ENCODE results near the gene RYR3.

The RYR3 gene

GRCh38 chr15:33639456-33639855, 328.7 kb downstream of the RYR3 start:
- TF ChIP-seq, protein P1, sequence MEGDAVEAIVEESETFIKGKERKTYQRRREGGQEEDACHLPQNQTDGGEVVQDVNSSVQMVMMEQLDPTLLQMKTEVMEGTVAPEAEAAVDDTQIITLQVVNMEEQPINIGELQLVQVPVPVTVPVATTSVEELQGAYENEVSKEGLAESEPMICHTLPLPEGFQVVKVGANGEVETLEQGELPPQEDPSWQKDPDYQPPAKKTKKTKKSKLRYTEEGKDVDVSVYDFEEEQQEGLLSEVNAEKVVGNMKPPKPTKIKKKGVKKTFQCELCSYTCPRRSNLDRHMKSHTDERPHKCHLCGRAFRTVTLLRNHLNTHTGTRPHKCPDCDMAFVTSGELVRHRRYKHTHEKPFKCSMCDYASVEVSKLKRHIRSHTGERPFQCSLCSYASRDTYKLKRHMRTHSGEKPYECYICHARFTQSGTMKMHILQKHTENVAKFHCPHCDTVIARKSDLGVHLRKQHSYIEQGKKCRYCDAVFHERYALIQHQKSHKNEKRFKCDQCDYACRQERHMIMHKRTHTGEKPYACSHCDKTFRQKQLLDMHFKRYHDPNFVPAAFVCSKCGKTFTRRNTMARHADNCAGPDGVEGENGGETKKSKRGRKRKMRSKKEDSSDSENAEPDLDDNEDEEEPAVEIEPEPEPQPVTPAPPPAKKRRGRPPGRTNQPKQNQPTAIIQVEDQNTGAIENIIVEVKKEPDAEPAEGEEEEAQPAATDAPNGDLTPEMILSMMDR (IDR thresholded peaks at IDR 0.05; ENCODE audit: borderline replicate concordance, insufficient read depth, low read depth, low read length) = no peak
- no peak overlapping the region for H3K4me3 ChIP-seq (ENCODE audit: low read depth, low read length)

DNA sequence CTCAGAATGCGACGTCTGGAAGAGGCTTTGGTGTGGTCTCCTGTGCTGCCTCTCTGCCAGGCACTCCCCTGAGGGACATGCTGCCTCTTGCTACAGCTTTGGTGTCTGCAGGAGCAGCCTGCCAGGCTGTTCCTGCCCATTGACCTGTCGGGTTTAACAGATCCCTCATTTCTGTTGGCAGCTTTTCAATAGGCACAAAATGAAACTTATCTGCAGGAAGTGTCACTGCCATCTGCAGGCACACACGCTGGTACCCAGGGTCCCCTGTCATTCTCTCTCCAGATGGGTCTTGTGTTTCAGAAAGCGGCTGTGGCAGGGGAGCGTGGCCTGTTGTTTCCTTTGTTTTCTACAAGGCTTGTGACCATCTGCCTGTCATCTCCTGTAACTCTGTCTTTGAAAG, 329.2 kb downstream of the RYR3 start:
- H3K4me3 ChIP-seq (ENCODE audit: low read depth, low read length) = no peak overlapping the region
- TF ChIP-seq, protein P1 (IDR thresholded peaks at IDR 0.05; ENCODE audit: borderline replicate concordance, insufficient read depth, low read depth, low read length) = no peak

GRCh38 chr15:33641069-33641468, 330.3 kb downstream of the RYR3 start:
- no peak overlapping the region for H3K4me3 ChIP-seq (ENCODE audit: low read depth, low read length)
- TF ChIP-seq, protein P1 (IDR thresholded peaks at IDR 0.05; ENCODE audit: borderline replicate concordance, insufficient read depth, low read depth, low read length) = no peak

DNA sequence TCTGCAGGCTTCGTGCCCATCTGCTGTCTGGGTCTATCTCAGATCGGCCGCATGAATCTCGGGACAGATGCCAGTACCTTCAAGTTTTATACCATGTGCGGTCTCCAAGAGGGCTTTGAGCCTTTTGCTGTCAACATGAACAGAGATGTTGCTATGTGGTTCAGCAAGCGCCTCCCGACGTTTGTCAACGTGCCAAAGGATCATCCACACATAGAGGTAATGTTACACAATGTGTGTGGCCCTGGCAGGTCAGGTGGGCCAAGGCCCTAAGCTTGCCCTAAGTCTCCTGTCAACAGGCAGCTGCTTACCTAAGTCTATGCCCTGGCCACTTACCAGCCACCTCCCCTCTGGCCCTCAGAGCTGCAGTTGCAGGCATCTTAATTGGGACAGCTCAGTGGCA, 333.5 kb downstream of the RYR3 start:
- H3K4me3 ChIP-seq (ENCODE audit: low read depth, low read length) = no peak overlapping the region
- TF ChIP-seq, protein P1 (IDR thresholded peaks at IDR 0.05; ENCODE audit: borderline replicate concordance, insufficient read depth, low read depth, low read length) = no peak

DNA sequence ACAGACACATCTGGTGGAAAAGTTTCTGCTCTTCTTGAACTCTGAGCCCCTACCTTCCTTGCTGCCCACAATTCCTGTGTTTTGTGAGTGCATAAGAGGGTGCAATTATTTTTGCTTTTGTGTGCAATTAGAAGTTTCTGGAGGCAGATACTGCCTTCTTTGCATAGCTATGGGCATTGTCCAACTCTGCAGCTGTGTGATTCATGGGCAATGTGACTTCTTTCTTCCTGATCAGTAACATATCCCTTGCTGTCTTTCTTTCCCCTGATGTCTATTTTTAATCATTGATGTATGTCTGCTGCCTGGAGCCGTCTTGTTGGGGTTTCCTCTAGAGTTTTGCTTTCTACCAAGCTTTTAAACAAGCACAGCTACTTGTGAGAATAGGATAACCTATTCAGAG, 336.0 kb downstream of the RYR3 start:
- H3K4me3 ChIP-seq (ENCODE audit: low read depth, low read length) = no peak overlapping the region
- TF ChIP-seq, protein P1 (IDR thresholded peaks at IDR 0.05; ENCODE audit: borderline replicate concordance, insufficient read depth, low read depth, low read length) = no peak

- TF ChIP-seq, protein P1 (IDR thresholded peaks at IDR 0.05; ENCODE audit: borderline replicate concordance, insufficient read depth, low read depth, low read length) = no peak
- H3K4me3 ChIP-seq (ENCODE audit: low read depth, low read length) = no peak overlapping the region
Measured at GRCh38 chr15:33649217-33649933, 338.6 kb downstream of the RYR3 start.

DNA sequence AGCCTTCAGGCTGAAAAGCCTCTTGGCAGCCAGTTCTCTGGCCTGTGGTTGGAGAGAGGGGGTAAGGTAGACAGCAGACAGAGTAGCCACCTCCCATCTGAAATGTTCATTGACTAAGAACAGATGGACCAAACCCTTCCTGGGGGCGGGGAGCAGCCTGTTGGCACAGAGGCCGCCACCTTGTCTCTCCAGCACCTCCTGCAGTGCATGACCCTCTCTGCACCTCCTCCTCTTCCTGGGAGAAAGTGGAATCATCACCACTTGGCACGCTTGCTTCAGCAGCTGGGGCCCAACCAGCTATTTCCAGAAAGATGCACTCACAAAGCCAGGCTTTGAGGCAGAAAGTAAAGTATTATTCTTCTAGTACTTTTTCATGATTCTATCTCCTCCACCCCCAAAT, 344.1 kb downstream of the RYR3 start:
- H3K4me3 ChIP-seq (ENCODE audit: low read depth, low read length) = no peak overlapping the region
- TF ChIP-seq, protein P1 (IDR thresholded peaks at IDR 0.05; ENCODE audit: borderline replicate concordance, insufficient read depth, low read depth, low read length) = no peak
